GM12875 (cell line): ENCODE results near the gene TMEM192.
A peak's percentile ranks its signal among the peaks of the same experiment; 100 is the strongest.

Experiments
- H3K4me3 ChIP-seq: one replicate; pipeline ENCODE4 v1.5.1; 2011; ENCODE audit warnings: low read depth, low read length, control low read depth
- TF ChIP-seq, protein P1 (sequence below): IDR thresholded peaks from 2 replicates; pipeline ENCODE4 v1.5.1; 2011; ENCODE audit warnings: low read depth, mild to moderate bottlenecking, control low read depth, inconsistent platforms, low read length, moderate library complexity, borderline replicate concordance; ENCODE audit not compliant: insufficient read depth

Gene TMEM192

DNA sequence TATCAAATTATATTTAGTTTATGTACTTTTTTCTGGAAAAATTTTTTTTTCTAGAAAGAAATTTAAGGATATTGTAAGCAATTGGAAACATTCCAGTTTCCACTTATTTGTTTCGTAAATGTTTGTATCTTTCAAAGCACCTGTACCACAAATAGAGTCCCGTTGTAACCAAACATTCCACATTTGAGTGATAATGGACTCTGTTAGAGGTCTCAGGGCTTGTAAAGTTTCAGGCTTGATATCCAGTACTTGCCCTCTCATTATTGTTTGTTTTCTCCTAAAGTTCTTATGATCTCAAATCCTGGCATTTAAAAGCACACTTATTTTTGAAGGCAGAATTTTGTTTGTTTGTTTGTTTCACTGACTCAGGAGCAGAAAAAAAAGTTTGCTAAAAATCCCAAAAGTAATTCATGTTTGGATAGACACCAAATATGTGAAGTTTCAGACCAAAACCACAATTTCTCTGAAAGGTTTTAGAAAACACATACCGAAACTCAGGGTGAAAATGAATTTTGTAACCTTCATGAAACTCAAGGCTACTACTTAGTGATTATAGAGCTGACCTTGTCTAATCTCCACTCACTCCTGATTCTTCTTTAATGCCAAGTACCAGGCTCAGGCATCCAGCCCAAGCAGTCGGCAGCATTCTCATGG, 5.7 kb upstream of the TMEM192 start:
- TF ChIP-seq, protein P1, sequence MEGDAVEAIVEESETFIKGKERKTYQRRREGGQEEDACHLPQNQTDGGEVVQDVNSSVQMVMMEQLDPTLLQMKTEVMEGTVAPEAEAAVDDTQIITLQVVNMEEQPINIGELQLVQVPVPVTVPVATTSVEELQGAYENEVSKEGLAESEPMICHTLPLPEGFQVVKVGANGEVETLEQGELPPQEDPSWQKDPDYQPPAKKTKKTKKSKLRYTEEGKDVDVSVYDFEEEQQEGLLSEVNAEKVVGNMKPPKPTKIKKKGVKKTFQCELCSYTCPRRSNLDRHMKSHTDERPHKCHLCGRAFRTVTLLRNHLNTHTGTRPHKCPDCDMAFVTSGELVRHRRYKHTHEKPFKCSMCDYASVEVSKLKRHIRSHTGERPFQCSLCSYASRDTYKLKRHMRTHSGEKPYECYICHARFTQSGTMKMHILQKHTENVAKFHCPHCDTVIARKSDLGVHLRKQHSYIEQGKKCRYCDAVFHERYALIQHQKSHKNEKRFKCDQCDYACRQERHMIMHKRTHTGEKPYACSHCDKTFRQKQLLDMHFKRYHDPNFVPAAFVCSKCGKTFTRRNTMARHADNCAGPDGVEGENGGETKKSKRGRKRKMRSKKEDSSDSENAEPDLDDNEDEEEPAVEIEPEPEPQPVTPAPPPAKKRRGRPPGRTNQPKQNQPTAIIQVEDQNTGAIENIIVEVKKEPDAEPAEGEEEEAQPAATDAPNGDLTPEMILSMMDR: no peak
- no peak overlapping the region for H3K4me3 ChIP-seq

DNA sequence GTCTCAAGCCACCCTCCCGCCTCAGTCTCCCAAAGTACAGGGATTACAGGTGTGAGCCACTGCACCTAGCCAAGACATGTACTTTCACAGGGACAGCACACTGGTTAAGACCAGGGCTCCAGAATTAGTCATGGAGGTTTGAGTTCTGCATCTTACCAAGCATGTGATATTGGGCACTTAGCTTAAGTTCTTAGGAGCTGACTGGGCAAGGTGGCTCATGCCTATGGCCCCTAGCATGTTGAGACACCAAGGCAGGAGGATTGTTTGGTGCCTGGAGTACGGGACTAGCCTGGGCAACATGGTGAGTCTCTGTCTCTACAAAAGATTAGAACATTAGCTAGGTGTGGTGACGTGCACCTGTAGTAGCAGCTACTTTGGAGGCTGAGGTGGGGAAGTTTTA, 2.6 kb upstream of the TMEM192 start:
- TF ChIP-seq, protein P1: no peak
- H3K4me3 ChIP-seq: no peak overlapping the region

DNA sequence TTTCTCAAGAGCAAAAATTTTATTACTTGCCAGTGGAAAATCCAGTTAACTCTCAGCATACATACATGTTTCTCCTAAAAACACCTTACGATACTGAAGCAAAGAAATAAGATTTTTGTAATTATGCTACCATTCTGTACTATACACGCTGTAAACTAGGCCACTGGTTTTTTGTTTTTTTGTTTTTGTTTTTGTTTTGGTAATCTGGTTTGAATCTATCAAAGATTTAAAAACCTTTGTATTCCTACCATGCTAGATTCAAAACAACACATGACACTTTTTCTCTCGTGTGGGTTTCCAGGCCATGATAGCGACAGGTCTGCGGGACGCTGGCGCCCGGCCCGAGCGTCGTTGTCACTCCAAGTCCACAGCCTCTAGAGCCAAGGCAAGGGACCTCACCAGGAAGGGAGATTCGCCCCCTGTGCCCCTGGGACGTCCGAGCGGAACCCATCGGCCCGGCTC, 723 bp downstream of the TMEM192 start:
- TF ChIP-seq, protein P1: no peak
- peak overlapping the region; percentile 91 for H3K4me3 ChIP-seq

DNA sequence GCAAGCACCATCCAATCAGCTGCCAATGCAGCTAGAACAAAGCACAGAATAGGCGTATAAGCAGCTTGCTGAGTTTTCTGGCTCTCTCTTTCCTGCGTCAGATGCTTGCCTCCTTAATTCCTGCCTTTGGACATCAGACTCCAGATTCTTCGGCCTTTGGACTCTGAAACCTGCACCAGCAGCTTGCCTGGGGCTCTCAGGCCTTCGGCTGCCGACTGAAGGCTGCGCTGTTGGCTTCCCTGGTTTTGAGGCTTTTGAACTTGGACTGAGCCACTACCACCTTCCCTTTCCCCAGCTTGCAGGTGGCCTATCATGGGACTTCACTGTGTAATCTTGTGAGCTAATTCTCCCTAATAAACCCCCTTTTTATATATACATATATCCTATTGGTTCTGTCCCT, 6.1 kb downstream of the TMEM192 start:
- TF ChIP-seq, protein P1: no peak
- no peak overlapping the region for H3K4me3 ChIP-seq

DNA sequence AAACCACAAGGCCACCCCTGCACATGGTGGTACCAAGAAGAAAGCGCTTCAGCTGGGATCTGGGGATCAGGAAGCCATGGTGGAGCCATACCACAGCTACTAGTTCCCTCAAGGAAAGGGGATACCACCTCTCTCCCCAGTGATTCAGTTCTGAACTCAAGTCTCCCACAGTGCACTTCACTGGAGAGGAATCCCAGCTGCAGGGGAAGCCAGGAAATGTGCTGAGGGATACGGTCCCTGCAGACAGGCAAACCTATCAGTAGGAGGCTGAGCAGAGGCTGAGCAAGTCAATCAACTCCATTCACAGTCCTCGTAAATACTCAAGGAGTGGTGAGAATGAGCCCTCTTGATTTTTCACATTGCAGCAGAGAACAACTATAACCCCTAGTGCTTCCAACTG, 11.0 kb downstream of the TMEM192 start:
- TF ChIP-seq, protein P1: no peak
- H3K4me3 ChIP-seq: no peak overlapping the region

DNA sequence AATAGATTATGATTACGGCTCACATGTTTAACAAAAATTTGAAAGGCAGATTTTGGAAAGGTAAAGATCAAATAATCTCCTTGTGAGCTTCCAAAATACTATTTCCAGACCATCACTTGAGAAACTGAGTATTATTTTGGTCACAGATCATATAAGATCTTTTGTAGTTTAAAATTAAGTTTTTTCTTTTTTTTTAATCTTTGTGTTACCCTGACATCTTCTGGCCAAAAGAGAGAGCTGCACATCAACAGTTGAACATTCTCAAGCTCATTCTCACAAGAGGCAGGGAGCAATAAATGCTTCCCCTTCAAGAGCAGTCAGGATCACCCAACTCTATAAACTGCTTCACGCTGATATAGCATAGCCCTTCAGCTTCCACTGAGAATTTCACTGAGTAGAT, 15.9 kb downstream of the TMEM192 start:
- H3K4me3 ChIP-seq: no peak overlapping the region
- TF ChIP-seq, protein P1: peak; percentile 17; the same call in 1 of the 2 replicates

DNA sequence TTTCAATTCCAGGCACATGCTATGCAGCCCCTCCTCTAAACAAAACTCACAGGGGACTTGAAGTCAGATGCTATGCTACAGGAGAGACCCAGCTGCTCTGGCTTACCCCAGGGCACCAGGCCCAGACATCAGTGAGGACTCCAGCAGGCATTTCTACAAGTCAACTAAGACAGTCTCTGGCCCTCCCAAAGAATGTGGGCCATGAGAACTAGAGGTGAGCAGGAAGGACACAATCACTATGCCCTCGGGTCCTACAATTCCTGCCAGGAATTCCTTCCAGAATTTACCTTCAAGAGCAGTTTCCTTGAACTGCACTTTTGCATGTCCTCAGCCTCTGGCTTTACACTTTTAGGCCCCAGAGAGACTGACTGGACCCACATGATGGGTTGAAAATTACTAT, 17.4 kb downstream of the TMEM192 start:
- H3K4me3 ChIP-seq: no peak overlapping the region
- TF ChIP-seq, protein P1: no peak
